Activated CD4-positive, alpha-beta T cell treated with anti-CD3 and anti-CD28 coated beads for 36 hours (primary cell): Measurements from ENCODE around the gene C22orf39. TPM values are rescaled to one million over a fixed set of nuclear protein-coding genes. Genes with fewer than 3 reads are reported as not detected.

ENCODE experiments used
- ATAC-seq: fragments of 200-7000 bp; cut with Tn5 transposase; one replicate; pipeline ENCODE4 v1.10.0; 2021; ENCODE audit warnings: mild to moderate bottlenecking, moderate library complexity
- CTCF ChIA-PET: fragments of 350-600 bp; sonication (Branson Sonifier 250); formaldehyde crosslinking; loops from one replicate; lab custom pipeline; 2021; ENCODE audit warnings: antibody characterized with exemption; lab: Charles Lee
- POLR2A ChIA-PET: fragments of 350-600 bp; sonication (Branson Sonifier 250); formaldehyde crosslinking; loops from one replicate; lab custom pipeline; 2021; ENCODE audit warnings: antibody characterized with exemption, inconsistent platforms; lab: Charles Lee
- DNase-seq: peaks from one replicate; pipeline ENCODE4 v3.0.0-alpha.2; 2020
- H3K27ac Mint-ChIP-seq: one replicate; pipeline ENCODE4 v1.8.0; 2021; ENCODE audit warnings: mixed read lengths
- H3K27me3 Mint-ChIP-seq: one replicate; pipeline ENCODE4 v1.8.0; 2021; ENCODE audit warnings: mixed read lengths
- H3K36me3 Mint-ChIP-seq: one replicate; pipeline ENCODE4 v1.8.0; 2021; ENCODE audit warnings: low read depth, mixed read lengths
- H3K4me1 Mint-ChIP-seq: one replicate; pipeline ENCODE4 v1.8.0; 2021; ENCODE audit warnings: mixed read lengths
- H3K4me3 Mint-ChIP-seq: one replicate; pipeline ENCODE4 v1.8.0; 2021; ENCODE audit warnings: mild to moderate bottlenecking, moderate library complexity, mixed read lengths
- H3K9me3 Mint-ChIP-seq: one replicate; pipeline ENCODE4 v1.8.0; 2021; ENCODE audit warnings: low read depth, mixed read lengths
- intact Hi-C, 2 experiments: fragments of 100-400 bp; cut with DNase I in 1 of 2; cut with micrococcal nuclease in 1 of 2; formaldehyde crosslinking; loops; one replicate each; pipeline versions ENCODE4 v1.14.2 to v1.15.1; 2022 to 2024; cut with DNase I, micrococcal nuclease
- total RNA-seq, 2 experiments: library from RNA; stranded (reverse); gene quantifications; one replicate each; pipeline ENCODE4 v1.2.3, GENCODE V29; 2021

The C22orf39 gene
- total RNA-seq, 2 experiments from 2014 or later: 21.9 to 22.2 TPM

DNA sequence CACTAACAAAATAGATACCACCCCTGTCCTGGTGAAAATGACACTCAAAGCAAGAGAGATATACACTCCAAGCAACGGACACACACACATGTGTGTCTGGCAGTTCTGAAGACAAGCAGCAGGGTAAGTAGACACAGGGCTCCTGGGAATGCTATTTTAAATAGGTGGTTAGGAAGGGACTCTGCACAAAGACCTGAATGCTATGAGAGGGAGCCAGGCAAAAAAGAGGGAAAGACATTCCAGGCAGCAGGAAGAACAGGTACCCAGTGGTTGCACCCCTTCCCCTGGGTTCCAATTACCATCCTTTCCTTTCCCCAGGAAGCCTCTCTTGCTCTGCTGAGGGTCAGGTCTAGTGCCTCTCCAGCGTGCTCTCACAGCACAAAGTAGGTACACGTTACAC lies 28.5 kb upstream of the C22orf39 start:
- ChIA-PET POLR2A (no interaction called here), CTCF (interaction anchor here (1.6 kb wide), 1 partner anchor 9 kb away, joined by 4 read pairs; no protein-coding TSS in a partner anchor)
- Mint-ChIP-seq H3K4me3 (no peak overlapping the region), H3K27ac (peak overlapping the region; percentile 2), H3K27me3 (no peaks in the 10 kb centered on the region), H3K36me3 (peaks cover 39% of the 10 kb centered on the region), H3K9me3 (no peaks in the 10 kb centered on the region), H3K4me1 (peaks cover 32% of the 10 kb centered on the region)
- DNase-seq: no peak
- no peak for ATAC-seq
- intact Hi-C loops: loop anchor here in 1 of 2 experiments (5.0 kb wide), 2 partner anchors 184 to 354 kb away; partner anchors contain the start of genes CLTCL1 and DGCR2

DNA sequence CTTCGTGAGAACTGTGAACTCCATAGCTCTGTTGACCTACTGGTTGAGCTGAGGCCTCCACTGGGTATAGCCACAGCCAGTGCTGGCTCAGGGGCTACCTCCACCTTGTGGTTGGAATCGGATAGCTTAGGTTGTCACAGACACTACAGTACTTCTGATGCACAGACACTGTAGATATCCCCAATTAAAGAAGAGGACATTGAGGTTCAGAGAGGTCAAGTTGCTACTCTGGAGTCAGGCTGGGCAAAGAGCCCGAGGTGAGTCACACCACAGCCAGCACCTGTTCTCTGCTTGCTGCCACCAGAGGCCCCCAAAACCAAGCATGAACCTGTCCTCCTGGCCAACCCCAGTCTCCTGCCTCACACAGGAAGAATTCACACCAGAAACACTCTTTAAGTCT lies 26.1 kb upstream of the C22orf39 start:
- POLR2A ChIA-PET: no interaction called here
- DNase-seq (peak; percentile 14), ATAC-seq (no peak)
- Mint-ChIP-seq H3K27me3 (no peaks in the 10 kb centered on the region), H3K36me3 (peaks cover 42% of the 10 kb centered on the region), H3K4me3 (no peak overlapping the region), H3K4me1 (peaks cover 21% of the 10 kb centered on the region), H3K27ac (no peak overlapping the region), H3K9me3 (no peaks in the 10 kb centered on the region)
- intact Hi-C loops: no loop called here
- CTCF ChIA-PET: interaction anchor here (1.1 to 1.6 kb wide), 3 partner anchors 11 to 329 kb away, joined by 4 to 7 read pairs (median 4); partner anchors contain the start of gene ESS2

DNA sequence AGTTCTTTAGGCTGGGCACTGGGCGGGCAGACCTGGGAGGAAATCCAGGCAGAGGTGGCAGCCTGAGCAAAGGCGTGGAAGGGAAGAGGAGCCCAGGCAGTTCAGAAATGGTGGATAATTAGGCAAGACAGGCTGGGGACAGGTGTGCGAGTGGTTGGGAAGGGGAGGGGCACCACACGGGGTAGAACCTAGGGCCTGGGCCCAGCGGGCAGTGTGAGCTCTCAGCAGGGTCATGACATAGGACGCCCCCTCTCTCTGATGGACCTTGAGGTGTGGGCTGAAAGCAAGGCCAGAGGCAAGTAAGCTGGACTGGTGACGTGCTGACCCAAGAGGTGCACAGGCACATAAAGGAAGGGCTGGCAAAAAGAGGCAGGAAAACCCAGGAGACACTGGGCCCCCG lies 24.7 kb upstream of the C22orf39 start:
- Mint-ChIP-seq H3K27ac (no peak overlapping the region), H3K4me1 (peaks cover 13% of the 10 kb centered on the region), H3K9me3 (no peaks in the 10 kb centered on the region), H3K4me3 (no peak overlapping the region), H3K27me3 (no peaks in the 10 kb centered on the region), H3K36me3 (peaks cover 53% of the 10 kb centered on the region)
- CTCF ChIA-PET: no interaction called here
- ATAC-seq (no peak), DNase-seq (no peak)
- intact Hi-C loops: no loop called here
- POLR2A ChIA-PET: no interaction called here

- intact Hi-C loops: no loop called here
- H3K9me3 Mint-ChIP-seq: no peaks in the 10 kb centered on the region
- H3K36me3 Mint-ChIP-seq: peaks cover 57% of the 10 kb centered on the region
- H3K27ac Mint-ChIP-seq: no peak overlapping the region
- ATAC-seq (no peak), DNase-seq (no peak)
- H3K4me1 Mint-ChIP-seq: peaks cover 10% of the 10 kb centered on the region
- H3K27me3 Mint-ChIP-seq: no peaks in the 10 kb centered on the region
- CTCF ChIA-PET: no interaction called here
- POLR2A ChIA-PET: no interaction called here
- no peak overlapping the region for H3K4me3 Mint-ChIP-seq
Measured at GRCh38 chr22:19471572-19471971, 24.1 kb upstream of the C22orf39 start.

GRCh38 chr22:19470010-19470409 lies 22.5 kb upstream of the C22orf39 start:
- intact Hi-C loops: no loop called here
- no peaks in the 10 kb centered on the region for H3K9me3 Mint-ChIP-seq
- peaks cover 58% of the 10 kb centered on the region for H3K36me3 Mint-ChIP-seq

GRCh38 chr22:19469421-19469820 lies 21.9 kb upstream of the C22orf39 start:
- H3K27me3 Mint-ChIP-seq: no peaks in the 10 kb centered on the region
- POLR2A ChIA-PET: no interaction called here

More at GRCh38 chr22:19470010-19470409, 22.5 kb upstream of the C22orf39 start:
- no peak for ATAC-seq
- Mint-ChIP-seq H3K27me3 (no peaks in the 10 kb centered on the region), H3K27ac (no peak overlapping the region), H3K4me1 (no peaks in the 10 kb centered on the region), H3K4me3 (no peak overlapping the region)
- ChIA-PET POLR2A (no interaction called here), CTCF (no interaction called here)
- DNase-seq: no peak

DNA sequence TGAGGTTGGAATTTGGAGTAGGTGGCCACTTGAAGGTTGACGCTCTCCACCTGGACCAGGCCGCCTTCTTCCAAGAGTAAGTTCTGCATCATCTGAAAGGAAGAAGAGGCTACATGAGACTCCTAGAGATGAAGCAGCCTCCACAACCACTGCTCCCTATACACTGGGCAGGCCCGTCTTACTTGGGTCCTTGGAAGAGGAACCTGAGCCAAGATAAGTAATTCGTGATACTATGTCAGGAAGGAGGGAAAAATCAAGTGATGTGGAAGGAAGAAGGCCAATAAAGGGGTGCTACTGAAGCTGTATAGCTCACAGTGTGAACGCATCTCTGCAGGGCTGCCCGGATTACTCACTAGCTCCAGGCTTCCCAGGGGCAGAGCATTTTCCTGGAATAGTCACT lies 20.4 kb upstream of the C22orf39 start:
- H3K4me1 Mint-ChIP-seq: no peaks in the 10 kb centered on the region
- CTCF ChIA-PET: interaction anchor here (0.6 to 1.3 kb wide), 3 partner anchors 9 to 697 kb away, joined by 3 to 4 read pairs (median 3); partner anchors contain the start of gene C22orf39
- DNase-seq (no peak), ATAC-seq (no peak)
- H3K27me3 Mint-ChIP-seq: no peaks in the 10 kb centered on the region
- no peaks in the 10 kb centered on the region for H3K9me3 Mint-ChIP-seq
- intact Hi-C loops: no loop called here
- POLR2A ChIA-PET: interaction anchor here (0.8 kb wide), 1 partner anchor 21 kb away, joined by 3 read pairs; the partner anchor contains the start of gene C22orf39
- peaks cover 56% of the 10 kb centered on the region for H3K36me3 Mint-ChIP-seq
- H3K4me3 Mint-ChIP-seq: no peak overlapping the region
- no peak overlapping the region for H3K27ac Mint-ChIP-seq

More at GRCh38 chr22:19469421-19469820, 21.9 kb upstream of the C22orf39 start:
- CTCF ChIA-PET: no interaction called here
- H3K4me1 Mint-ChIP-seq: no peaks in the 10 kb centered on the region
- H3K27ac Mint-ChIP-seq: no peak overlapping the region
- intact Hi-C loops: no loop called here
- H3K4me3 Mint-ChIP-seq: no peak overlapping the region
- H3K36me3 Mint-ChIP-seq: peaks cover 61% of the 10 kb centered on the region
- DNase-seq (no peak), ATAC-seq (no peak)
- H3K9me3 Mint-ChIP-seq: no peaks in the 10 kb centered on the region

GRCh38 chr22:19466848-19467752 lies 19.6 kb upstream of the C22orf39 start:
- CTCF ChIA-PET: interaction anchor here (1.2 to 1.3 kb wide), 2 partner anchors 10 to 19 kb away, joined by 3 to 4 read pairs; partner anchors contain the start of gene C22orf39
- Mint-ChIP-seq H3K36me3 (peaks cover 58% of the 10 kb centered on the region), H3K27me3 (no peaks in the 10 kb centered on the region), H3K4me1 (no peaks in the 10 kb centered on the region), H3K4me3 (no peak overlapping the region), H3K9me3 (no peaks in the 10 kb centered on the region), H3K27ac (no peak overlapping the region)
- no peak for DNase-seq
- no peak for ATAC-seq
- intact Hi-C loops: no loop called here
- POLR2A ChIA-PET: no interaction called here

GRCh38 chr22:19466126-19466716 lies 18.7 kb upstream of the C22orf39 start:
- POLR2A ChIA-PET: no interaction called here
- Mint-ChIP-seq H3K27ac (no peak overlapping the region), H3K4me3 (no peak overlapping the region), H3K9me3 (no peaks in the 10 kb centered on the region), H3K4me1 (no peaks in the 10 kb centered on the region), H3K36me3 (peaks cover 53% of the 10 kb centered on the region), H3K27me3 (no peaks in the 10 kb centered on the region)
- CTCF ChIA-PET: no interaction called here
- no peak for DNase-seq
- no peak for ATAC-seq
- intact Hi-C loops: no loop called here

DNA sequence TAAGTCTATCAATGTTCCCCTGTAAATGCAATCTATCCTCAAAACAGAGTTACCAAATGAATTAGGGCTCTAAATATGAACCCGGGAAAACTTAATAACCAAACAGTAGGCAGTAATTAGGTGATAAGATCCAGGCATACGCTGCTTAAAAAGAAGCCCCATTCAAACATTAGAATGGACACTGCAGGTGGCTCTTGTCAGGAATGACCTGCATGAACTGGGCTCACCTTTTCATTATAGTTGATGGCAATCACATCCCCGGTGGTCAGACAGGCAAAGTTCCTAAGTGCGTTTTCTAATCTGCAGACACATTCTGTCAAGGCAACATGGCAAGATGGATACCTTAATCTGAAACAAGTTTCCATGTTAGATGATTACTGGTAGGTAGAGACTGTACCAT lies 17.5 kb upstream of the C22orf39 start:
- CTCF ChIA-PET: no interaction called here

GRCh38 chr22:19464546-19464945 lies 17.0 kb upstream of the C22orf39 start:
- intact Hi-C loops: no loop called here
- Mint-ChIP-seq H3K4me3 (no peak overlapping the region), H3K36me3 (peaks cover 44% of the 10 kb centered on the region), H3K4me1 (no peaks in the 10 kb centered on the region), H3K27ac (no peak overlapping the region), H3K9me3 (no peaks in the 10 kb centered on the region), H3K27me3 (no peaks in the 10 kb centered on the region)
- POLR2A ChIA-PET: no interaction called here
- ATAC-seq (no peak), DNase-seq (no peak)
- CTCF ChIA-PET: interaction anchor here (0.6 kb wide), 1 partner anchor 27 kb away, joined by 3 read pairs; no protein-coding TSS in a partner anchor

More for the DNA sequence above, 17.5 kb upstream of the C22orf39 start:
- H3K9me3 Mint-ChIP-seq: no peaks in the 10 kb centered on the region
- no peaks in the 10 kb centered on the region for H3K27me3 Mint-ChIP-seq
- no peaks in the 10 kb centered on the region for H3K4me1 Mint-ChIP-seq
- intact Hi-C loops: no loop called here
- DNase-seq (no peak), ATAC-seq (no peak)
- H3K36me3 Mint-ChIP-seq: peaks cover 48% of the 10 kb centered on the region
- POLR2A ChIA-PET: interaction anchor here (0.6 kb wide), 1 partner anchor 204 kb away, joined by 4 read pairs; no protein-coding TSS in a partner anchor
- H3K27ac Mint-ChIP-seq: no peak overlapping the region
- H3K4me3 Mint-ChIP-seq: no peak overlapping the region
